Measurements from ENCODE around the gene SRP68.

SRP68 gene

GRCh38 chr17:76023900-76024237 is 48.4 kb downstream of the SRP68 start:
- DNase-seq (ENCODE audit: low read depth), result no peak
- no peak overlapping the region for H3K4me3 ChIP-seq (ENCODE audit: control insufficient read depth, low read depth, low read length)
- no peak for TF ChIP-seq CTCF (IDR thresholded peaks at IDR 0.05; ENCODE audit: control insufficient read depth, insufficient read depth, low read depth, low read length, missing control alignments)

GRCh38 chr17:76022973-76023899 is 49.1 kb downstream of the SRP68 start:
- H3K4me3 ChIP-seq (ENCODE audit: control insufficient read depth, low read depth, low read length), result no peak overlapping the region
- no peak for TF ChIP-seq CTCF (IDR thresholded peaks at IDR 0.05; ENCODE audit: control insufficient read depth, insufficient read depth, low read depth, low read length, missing control alignments)
- DNase-seq (ENCODE audit: low read depth), result no peak

- no peak for DNase-seq (ENCODE audit: low read depth)
- no peak overlapping the region for H3K4me3 ChIP-seq (ENCODE audit: control insufficient read depth, low read depth, low read length)
- TF ChIP-seq CTCF (IDR thresholded peaks at IDR 0.05; ENCODE audit: control insufficient read depth, insufficient read depth, low read depth, low read length, missing control alignments), result no peak
Observed at GRCh38 chr17:76022285-76022684, 50.0 kb downstream of the SRP68 start.

- no peak for TF ChIP-seq CTCF (IDR thresholded peaks at IDR 0.05; ENCODE audit: control insufficient read depth, insufficient read depth, low read depth, low read length, missing control alignments)
- DNase-seq (ENCODE audit: low read depth), result no peak
- no peak overlapping the region for H3K4me3 ChIP-seq (ENCODE audit: control insufficient read depth, low read depth, low read length)
Observed at GRCh38 chr17:76019833-76020467, 52.4 kb downstream of the SRP68 start.

DNA sequence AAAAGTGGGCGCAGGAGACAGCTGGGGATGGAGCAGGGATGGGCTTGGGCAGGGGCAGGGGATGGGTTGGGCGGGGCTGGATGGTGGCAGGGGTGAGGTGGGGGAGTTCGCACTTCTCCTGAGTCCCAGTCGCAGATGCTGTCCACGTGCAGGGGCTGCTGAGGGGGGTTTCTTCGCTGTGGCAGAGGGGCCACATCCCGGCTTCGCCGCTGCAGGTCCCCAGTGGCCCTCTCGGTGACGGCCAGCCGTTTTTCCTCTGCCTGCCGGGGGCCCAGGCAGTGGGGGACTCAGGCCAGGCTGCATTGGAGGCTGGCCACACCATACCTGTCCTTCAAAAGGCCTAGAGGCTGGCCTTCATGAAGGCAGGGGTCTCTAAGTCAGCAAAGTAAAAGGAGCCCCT is 53.5 kb downstream of the SRP68 start:
- DNase-seq (ENCODE audit: low read depth), result no peak
- no peak for TF ChIP-seq CTCF (IDR thresholded peaks at IDR 0.05; ENCODE audit: control insufficient read depth, insufficient read depth, low read depth, low read length, missing control alignments)
- H3K4me3 ChIP-seq (ENCODE audit: control insufficient read depth, low read depth, low read length), result no peak overlapping the region

DNA sequence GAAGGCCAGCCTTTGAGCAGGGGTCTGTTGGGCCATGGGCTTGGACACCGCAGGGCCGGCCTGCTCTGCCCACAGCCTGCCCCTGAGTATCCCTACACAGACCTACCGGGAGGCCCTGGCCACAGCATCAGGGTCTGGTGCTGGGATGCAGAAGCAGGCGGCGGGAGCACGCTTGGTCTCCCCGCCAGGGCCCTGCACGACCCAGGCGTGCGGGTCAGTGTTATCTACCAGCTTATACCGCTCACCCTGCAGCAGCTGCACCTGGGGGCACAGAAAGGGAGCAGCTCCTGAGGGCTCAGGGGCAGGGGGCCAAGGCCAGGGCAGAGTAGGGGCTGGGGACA is 54.0 kb downstream of the SRP68 start:
- TF ChIP-seq CTCF (IDR thresholded peaks at IDR 0.05; ENCODE audit: control insufficient read depth, insufficient read depth, low read depth, low read length, missing control alignments), result no peak
- no peak overlapping the region for H3K4me3 ChIP-seq (ENCODE audit: control insufficient read depth, low read depth, low read length)
- DNase-seq (ENCODE audit: low read depth), result no peak
